ENCODE measurements around the gene CNOT4.

The CNOT4 gene

GRCh38 chr7:135523146-135523545 is 13.2 kb upstream of the CNOT4 start:
- no peak for DNase-seq (ENCODE audit: low read depth in 1 of 2, low spot score in 1 of 2)
- Histone ChIP-seq H3K4me3 (replicated peaks; ENCODE audit: insufficient read depth, low read length) (no peak overlapping the region), H3K27me3 (ENCODE audit: insufficient read depth, poor library complexity, severe bottlenecking) (no peaks in the 10 kb centered on the region), H3K27ac (replicated peaks) (no peak overlapping the region)
- TF ChIP-seq SPI1 (IDR thresholded peaks at IDR 0.05; ENCODE audit: borderline replicate concordance, low read depth) = no peak
- TF ChIP-seq, protein P1, sequence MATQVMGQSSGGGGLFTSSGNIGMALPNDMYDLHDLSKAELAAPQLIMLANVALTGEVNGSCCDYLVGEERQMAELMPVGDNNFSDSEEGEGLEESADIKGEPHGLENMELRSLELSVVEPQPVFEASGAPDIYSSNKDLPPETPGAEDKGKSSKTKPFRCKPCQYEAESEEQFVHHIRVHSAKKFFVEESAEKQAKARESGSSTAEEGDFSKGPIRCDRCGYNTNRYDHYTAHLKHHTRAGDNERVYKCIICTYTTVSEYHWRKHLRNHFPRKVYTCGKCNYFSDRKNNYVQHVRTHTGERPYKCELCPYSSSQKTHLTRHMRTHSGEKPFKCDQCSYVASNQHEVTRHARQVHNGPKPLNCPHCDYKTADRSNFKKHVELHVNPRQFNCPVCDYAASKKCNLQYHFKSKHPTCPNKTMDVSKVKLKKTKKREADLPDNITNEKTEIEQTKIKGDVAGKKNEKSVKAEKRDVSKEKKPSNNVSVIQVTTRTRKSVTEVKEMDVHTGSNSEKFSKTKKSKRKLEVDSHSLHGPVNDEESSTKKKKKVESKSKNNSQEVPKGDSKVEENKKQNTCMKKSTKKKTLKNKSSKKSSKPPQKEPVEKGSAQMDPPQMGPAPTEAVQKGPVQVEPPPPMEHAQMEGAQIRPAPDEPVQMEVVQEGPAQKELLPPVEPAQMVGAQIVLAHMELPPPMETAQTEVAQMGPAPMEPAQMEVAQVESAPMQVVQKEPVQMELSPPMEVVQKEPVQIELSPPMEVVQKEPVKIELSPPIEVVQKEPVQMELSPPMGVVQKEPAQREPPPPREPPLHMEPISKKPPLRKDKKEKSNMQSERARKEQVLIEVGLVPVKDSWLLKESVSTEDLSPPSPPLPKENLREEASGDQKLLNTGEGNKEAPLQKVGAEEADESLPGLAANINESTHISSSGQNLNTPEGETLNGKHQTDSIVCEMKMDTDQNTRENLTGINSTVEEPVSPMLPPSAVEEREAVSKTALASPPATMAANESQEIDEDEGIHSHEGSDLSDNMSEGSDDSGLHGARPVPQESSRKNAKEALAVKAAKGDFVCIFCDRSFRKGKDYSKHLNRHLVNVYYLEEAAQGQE (IDR thresholded peaks at IDR 0.05; ENCODE audit: insufficient replicate concordance, low read depth) = no peak
- no peak for TF ChIP-seq POLR2AphosphoS5 (IDR thresholded peaks at IDR 0.05; ENCODE audit: low read depth)
- TF ChIP-seq GABPA (IDR thresholded peaks at IDR 0.05; ENCODE audit: low read depth) = no peak
- TF ChIP-seq, protein P2, sequence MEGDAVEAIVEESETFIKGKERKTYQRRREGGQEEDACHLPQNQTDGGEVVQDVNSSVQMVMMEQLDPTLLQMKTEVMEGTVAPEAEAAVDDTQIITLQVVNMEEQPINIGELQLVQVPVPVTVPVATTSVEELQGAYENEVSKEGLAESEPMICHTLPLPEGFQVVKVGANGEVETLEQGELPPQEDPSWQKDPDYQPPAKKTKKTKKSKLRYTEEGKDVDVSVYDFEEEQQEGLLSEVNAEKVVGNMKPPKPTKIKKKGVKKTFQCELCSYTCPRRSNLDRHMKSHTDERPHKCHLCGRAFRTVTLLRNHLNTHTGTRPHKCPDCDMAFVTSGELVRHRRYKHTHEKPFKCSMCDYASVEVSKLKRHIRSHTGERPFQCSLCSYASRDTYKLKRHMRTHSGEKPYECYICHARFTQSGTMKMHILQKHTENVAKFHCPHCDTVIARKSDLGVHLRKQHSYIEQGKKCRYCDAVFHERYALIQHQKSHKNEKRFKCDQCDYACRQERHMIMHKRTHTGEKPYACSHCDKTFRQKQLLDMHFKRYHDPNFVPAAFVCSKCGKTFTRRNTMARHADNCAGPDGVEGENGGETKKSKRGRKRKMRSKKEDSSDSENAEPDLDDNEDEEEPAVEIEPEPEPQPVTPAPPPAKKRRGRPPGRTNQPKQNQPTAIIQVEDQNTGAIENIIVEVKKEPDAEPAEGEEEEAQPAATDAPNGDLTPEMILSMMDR (IDR thresholded peaks at IDR 0.05; ENCODE audit: insufficient read depth, low read length) = no peak

DNA sequence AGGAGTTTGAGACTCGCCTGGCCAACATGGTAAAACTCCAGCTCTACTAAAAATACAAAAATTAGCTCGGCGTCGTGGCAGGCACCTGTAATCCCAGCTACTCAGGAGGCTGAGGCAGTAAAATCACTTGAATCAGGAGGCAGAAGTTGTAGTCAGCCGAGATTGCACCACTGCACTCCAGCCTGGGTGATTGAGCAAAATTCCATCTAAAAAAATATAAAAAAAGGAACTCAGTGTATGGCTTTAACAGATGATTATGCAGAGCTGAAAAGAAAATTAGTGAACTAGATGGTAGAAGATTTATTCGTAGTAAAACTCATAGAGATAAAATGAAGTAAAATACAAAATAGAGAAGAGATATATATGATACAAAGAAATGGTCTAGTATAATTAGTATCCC is 12.6 kb upstream of the CNOT4 start:
- TF ChIP-seq, protein P2 (IDR thresholded peaks at IDR 0.05; ENCODE audit: insufficient read depth, low read length) = no peak
- peak; percentile 64; the same call in 1 of the 2 replicates for TF ChIP-seq SPI1 (IDR thresholded peaks at IDR 0.05; ENCODE audit: borderline replicate concordance, low read depth)
- peak in 1 of 2 experiments; percentile 53 for DNase-seq (ENCODE audit: low read depth in 1 of 2, low spot score in 1 of 2)
- Histone ChIP-seq H3K27me3 (ENCODE audit: insufficient read depth, poor library complexity, severe bottlenecking) (no peaks in the 10 kb centered on the region), H3K4me3 (replicated peaks; ENCODE audit: insufficient read depth, low read length) (no peak overlapping the region), H3K27ac (replicated peaks) (no peak overlapping the region)

DNA sequence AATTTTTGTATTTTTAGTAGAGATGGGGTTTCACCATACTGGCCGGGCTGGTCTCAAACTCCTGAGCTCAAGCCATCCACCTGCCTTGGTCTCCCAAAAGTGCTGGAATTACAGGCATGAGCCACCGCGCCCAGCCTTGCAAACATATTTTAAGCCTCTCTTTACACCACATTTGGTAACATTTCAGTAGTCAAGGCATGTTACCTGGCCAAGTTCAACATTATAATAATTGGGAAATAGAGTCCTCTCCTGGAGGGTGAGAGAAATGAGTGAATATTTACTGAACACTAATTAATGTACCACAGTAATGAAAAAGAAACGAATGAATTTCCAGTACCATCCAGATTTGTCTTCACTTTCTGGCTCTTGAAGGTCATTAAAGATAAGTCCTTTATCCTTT is 10.0 kb upstream of the CNOT4 start:
- Histone ChIP-seq H3K27ac (replicated peaks) (no peak overlapping the region), H3K4me3 (replicated peaks; ENCODE audit: insufficient read depth, low read length) (no peak overlapping the region), H3K27me3 (ENCODE audit: insufficient read depth, poor library complexity, severe bottlenecking) (no peaks in the 10 kb centered on the region)
- TF ChIP-seq, protein P1 (IDR thresholded peaks at IDR 0.05; ENCODE audit: insufficient replicate concordance, low read depth) = no peak
- TF ChIP-seq GABPA (IDR thresholded peaks at IDR 0.05; ENCODE audit: low read depth) = no peak
- TF ChIP-seq POLR2AphosphoS5 (IDR thresholded peaks at IDR 0.05; ENCODE audit: low read depth) = no peak
- TF ChIP-seq, protein P2 (IDR thresholded peaks at IDR 0.05; ENCODE audit: insufficient read depth, low read length) = no peak
- no peak for TF ChIP-seq SPI1 (IDR thresholded peaks at IDR 0.05; ENCODE audit: borderline replicate concordance, low read depth)
- DNase-seq (ENCODE audit: low read depth in 1 of 2, low spot score in 1 of 2) = no peak

- H3K4me3 ChIP-seq (replicated peaks; ENCODE audit: insufficient read depth, low read length) = no peak overlapping the region
- no peaks in the 10 kb centered on the region for H3K27me3 ChIP-seq (ENCODE audit: insufficient read depth, poor library complexity, severe bottlenecking)
Measured at GRCh38 chr7:135519233-135519688, 9.4 kb upstream of the CNOT4 start.

More at GRCh38 chr7:135519233-135519688, 9.4 kb upstream of the CNOT4 start:
- DNase-seq (ENCODE audit: low read depth in 1 of 2, low spot score in 1 of 2) = no peak
- TF ChIP-seq, protein P1 (IDR thresholded peaks at IDR 0.05; ENCODE audit: insufficient replicate concordance, low read depth) = no peak
- TF ChIP-seq, protein P2 (IDR thresholded peaks at IDR 0.05; ENCODE audit: insufficient read depth, low read length) = no peak
- TF ChIP-seq GABPA (IDR thresholded peaks at IDR 0.05; ENCODE audit: low read depth) (no peak), POLR2AphosphoS5 (IDR thresholded peaks at IDR 0.05; ENCODE audit: low read depth) (no peak), SPI1 (IDR thresholded peaks at IDR 0.05; ENCODE audit: borderline replicate concordance, low read depth) (no peak)
- no peak overlapping the region for H3K27ac ChIP-seq (replicated peaks)
